Measurements from ENCODE around the gene PIMREG.

DNA sequence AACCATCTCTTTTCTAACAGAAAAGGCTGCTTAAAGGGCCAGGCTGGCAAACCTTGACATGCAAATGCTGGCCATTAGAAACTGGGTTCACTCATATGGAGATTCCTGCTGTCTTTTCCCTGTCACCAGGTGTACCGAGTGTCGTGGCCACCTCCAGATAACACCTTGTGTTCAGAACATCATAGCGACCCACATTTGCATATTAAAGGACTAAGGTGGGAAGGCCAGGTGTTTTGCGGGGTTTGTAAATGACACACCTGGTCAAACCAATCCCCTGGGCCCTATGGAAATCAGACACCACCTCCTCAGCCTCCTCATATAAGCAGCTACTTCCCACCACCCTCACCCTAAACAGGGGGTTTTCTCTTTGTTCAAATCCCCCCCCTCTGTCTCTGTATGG is 6.8 kb upstream of the PIMREG start:
- TF ChIP-seq, protein P1, sequence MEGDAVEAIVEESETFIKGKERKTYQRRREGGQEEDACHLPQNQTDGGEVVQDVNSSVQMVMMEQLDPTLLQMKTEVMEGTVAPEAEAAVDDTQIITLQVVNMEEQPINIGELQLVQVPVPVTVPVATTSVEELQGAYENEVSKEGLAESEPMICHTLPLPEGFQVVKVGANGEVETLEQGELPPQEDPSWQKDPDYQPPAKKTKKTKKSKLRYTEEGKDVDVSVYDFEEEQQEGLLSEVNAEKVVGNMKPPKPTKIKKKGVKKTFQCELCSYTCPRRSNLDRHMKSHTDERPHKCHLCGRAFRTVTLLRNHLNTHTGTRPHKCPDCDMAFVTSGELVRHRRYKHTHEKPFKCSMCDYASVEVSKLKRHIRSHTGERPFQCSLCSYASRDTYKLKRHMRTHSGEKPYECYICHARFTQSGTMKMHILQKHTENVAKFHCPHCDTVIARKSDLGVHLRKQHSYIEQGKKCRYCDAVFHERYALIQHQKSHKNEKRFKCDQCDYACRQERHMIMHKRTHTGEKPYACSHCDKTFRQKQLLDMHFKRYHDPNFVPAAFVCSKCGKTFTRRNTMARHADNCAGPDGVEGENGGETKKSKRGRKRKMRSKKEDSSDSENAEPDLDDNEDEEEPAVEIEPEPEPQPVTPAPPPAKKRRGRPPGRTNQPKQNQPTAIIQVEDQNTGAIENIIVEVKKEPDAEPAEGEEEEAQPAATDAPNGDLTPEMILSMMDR (IDR thresholded peaks at IDR 0.05) = no peak
- no peak for TF ChIP-seq ZFX (IDR thresholded peaks at IDR 0.05; ENCODE audit: borderline replicate concordance)

Data from 22Rv1 (cell line).